ENCODE data around the gene IL17REL.
"Not testable (repeated sequence)": the region's sequence is repeated elsewhere in the genome, so short reads cannot be mapped to it uniquely, and the experiment has no call there.

DNA sequence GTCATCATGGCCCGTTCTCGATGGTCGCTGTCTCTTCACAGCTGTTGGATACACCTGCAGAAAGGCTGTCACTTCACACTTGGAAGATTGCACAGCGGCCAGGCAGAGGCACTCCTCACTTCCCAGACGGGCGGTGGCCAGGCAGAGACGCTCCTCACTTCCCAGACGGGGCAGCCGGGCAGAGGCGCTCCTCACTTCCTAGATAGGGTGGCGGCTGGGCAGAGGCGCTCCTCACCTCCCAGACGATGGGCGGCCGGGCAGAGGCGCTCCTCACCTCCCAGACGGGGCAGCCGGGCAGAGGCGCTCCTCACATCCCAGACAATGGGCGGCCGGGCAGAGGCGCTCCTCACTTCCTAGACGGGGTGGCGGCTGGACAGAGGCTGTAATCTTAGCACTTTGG, 22.7 kb downstream of the IL17REL start:
- TF ChIP-seq, protein P1, sequence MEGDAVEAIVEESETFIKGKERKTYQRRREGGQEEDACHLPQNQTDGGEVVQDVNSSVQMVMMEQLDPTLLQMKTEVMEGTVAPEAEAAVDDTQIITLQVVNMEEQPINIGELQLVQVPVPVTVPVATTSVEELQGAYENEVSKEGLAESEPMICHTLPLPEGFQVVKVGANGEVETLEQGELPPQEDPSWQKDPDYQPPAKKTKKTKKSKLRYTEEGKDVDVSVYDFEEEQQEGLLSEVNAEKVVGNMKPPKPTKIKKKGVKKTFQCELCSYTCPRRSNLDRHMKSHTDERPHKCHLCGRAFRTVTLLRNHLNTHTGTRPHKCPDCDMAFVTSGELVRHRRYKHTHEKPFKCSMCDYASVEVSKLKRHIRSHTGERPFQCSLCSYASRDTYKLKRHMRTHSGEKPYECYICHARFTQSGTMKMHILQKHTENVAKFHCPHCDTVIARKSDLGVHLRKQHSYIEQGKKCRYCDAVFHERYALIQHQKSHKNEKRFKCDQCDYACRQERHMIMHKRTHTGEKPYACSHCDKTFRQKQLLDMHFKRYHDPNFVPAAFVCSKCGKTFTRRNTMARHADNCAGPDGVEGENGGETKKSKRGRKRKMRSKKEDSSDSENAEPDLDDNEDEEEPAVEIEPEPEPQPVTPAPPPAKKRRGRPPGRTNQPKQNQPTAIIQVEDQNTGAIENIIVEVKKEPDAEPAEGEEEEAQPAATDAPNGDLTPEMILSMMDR (IDR thresholded peaks at IDR 0.05) = not testable (repeated sequence)
- not testable (repeated sequence) for TF ChIP-seq POLR2A (IDR thresholded peaks at IDR 0.05)
